Measurements from ENCODE around the gene IMP4.
"Not testable (repeated sequence)": the region's sequence is repeated elsewhere in the genome, so short reads cannot be mapped to it uniquely, and the experiment has no call there.

Gene IMP4
- 39.1 to 53.5 (median 46.3) reads per million in 4 donors for total RNA-seq

DNA sequence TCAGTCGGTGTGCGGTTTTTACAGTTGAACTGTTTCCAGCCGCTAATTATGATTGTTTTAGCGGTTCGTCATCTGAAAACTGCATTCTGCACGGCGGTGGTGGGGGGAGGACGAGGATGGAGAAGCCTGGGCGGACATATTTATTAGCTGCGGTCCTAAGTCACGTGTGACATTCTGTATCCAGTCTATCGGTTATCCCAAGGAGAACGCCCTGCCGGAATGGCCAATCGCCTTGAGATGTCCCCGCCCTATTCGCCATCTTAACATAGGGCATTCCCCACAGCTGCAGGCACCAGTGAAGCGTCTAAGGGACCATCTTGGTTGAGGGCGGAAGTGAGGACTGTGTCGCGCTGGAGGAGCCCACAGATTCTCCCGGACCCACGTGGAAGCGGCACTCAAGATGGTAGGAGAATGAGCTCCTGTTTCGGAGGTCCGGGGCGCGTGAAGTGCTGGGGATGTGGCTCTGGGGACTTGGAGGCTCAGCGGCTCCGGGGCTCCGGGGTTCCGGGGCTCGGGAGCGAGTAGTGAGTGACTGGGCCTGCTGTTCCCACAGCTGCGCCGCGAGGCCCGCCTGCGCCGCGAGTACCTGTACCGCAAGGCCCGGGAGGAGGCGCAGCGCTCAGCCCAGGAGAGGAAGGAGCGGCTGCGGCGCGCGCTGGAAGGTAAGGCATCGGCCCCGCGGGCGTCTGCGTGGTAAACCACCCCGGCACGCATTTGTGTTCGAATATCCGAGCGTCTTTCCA is at the start of gene IMP4:
IMP4 (plus strand) TSS at position 365 of the 743 bp plus-strand sequence; CDS start at position 401, 36 bp downstream.
- peak; percentile 88 to 98 (median 95) for DNase-seq

DNA sequence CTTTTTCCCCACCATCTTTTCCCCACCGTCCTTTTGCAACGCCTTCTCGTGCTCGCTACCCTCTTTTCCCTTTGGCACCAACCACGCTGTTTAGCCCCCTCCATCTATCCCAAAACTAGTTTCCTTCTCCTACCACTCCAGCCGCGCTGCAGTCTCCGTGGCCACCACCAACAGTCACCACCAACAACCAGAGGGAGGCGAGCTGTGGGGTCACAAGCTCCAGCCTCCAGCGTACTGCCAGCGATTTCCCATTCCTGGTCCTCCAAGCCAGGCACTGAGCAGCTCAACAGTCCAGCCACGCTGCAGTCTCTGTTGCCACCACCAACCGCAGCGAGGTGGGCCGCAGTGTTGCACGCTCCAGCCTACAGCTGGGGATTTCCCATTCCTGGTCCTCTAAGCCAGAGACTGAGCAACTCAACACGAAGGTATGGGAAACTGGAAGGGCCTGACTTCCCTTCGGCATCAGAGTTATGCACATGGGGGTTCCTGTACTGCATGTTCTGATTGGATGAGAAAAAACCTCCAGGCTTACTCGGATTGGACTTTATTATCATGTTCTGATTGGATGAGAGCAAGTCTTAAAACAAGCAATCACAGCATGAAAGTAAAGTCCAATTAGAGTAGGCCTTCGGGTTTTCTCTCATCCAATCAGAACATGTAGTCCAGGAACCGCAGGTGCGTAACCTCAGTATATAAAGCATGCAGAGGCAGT is 42.3 kb upstream of the IMP4 start:
- no peak for DNase-seq

DNA sequence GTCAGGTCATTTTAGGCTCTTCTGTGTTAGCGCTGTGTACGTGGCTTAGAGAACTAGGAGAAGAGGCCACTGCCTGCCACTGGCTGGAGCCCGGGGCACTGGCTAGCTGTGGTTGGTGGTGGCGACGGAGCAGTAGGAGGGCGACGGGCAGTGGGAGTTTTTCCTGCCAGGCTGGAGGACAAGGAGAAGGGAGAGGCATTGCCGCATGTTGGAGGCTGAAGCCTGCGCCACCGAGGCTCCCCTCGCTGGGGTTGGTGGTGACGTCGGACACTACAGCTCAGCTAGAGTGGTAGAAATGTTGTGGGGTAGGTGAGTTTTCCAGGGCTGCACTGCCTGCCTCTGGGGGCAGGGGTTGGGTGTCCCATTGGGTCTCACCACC is 41.7 kb upstream of the IMP4 start:
- DNase-seq: no peak

GRCh38 chr2:130302164-130302886 is 40.4 kb upstream of the IMP4 start:
- DNase-seq: no peak

- no peak for DNase-seq
Observed at GRCh38 chr2:130303169-130303568, 39.5 kb upstream of the IMP4 start.

DNA sequence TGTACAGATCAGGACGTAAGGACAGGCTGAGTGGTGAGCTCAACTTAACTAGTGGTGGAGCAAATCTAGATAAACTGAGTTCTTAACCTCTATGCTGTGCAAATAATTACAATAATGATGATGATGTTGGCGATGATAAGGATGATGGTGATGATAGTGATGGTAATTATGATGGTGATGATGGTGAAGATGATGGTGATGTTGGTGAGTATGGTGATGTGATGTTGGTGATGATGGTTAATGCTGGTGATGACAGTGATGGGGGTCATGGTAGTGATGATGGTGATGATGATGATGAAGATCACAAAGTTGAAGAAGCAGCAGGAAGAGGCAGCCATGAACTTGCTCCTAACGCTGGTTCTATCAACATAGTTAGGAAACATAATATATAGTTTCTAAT is 38.0 kb upstream of the IMP4 start:
- no peak for DNase-seq

- no peak for DNase-seq
Observed at GRCh38 chr2:130307850-130308249, 34.8 kb upstream of the IMP4 start.

GRCh38 chr2:130310881-130311280 is 31.8 kb upstream of the IMP4 start:
- no peak for DNase-seq

- DNase-seq: no peak
Observed at GRCh38 chr2:130313812-130314334, 28.8 kb upstream of the IMP4 start.

DNA sequence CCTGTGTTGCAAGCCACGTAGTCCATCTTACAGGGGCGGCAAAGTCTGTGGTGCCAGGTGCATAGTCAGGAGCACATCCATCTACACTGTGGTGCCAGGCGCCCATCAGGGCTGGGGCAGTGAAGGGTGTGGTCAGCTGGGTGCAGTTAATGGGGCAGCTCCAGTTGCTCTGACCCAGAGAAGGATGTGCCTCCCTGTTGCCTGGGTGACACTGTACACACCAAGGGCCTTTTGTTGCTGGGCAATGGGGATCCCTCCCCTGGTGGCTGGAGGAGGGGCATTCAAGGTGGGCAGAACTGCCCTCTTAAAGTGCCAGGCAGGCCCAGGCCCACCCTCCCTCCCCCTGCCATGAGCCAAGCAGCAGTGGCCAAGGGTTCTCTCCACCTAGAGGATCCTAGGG is 28.3 kb upstream of the IMP4 start:
- DNase-seq: no peak

DNA sequence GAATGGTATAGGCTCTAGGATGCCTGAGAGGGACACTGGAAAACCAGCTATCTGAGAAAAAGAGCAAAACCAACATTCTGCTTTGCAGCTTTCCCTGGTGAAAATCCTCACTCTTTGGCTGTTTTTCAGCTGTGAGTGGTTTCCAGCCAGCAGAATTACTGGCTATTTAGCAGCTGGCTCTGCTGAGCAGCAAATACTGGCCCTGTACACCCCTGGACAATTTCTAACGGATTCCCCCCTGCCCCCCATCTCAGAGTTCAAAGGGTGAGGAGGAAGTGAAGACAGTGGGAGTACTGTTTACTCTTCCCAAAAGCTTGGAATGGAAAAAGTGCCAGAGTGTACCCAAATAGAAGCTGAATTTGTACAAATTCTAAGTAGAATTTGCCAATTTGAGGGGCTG is 26.1 kb upstream of the IMP4 start:
- no peak for DNase-seq

DNA sequence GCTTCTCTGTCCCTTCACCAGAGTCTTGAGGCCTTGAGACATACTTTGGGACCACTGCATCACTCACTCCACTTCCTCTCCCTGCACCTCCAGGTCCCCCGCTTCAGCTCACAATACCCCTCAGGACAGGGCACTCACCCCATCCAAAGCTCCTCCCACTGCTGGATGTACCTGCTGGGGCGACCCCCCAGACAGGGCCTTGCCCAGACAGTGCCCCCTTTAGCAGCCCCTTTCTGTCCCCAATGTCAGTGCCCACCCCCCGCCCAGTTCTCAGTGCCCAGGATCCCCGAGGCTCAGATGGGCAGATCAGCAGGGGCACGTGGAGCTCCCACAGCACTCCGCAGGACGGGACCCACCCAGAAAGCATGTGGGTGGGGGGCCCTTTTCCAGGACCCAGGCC is 23.8 kb upstream of the IMP4 start:
- DNase-seq: no peak

GRCh38 chr2:130319536-130319935 is 23.2 kb upstream of the IMP4 start:
- no peak for DNase-seq

GRCh38 chr2:130327703-130328527 is 14.8 kb upstream of the IMP4 start:
- no peak for DNase-seq

DNA sequence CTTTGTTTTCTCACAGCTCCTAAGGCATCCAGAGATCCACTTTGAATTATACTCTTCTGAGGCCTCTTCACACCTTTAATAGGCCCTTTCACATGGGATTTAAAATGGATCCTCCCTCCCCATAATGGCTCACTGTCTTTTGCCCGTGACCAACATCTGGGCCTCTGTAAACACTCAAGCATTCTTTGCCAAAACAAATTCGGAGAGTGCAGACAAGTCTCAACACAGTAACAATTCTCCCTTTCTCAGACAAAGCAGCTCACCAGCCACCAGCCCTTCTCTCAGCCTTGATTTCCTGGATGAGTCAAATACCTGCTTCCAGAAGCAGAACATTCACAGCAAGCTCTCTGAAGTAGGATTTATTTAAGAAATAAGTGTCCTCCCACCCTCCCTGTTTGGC is 14.0 kb upstream of the IMP4 start:
- no peak for DNase-seq

DNA sequence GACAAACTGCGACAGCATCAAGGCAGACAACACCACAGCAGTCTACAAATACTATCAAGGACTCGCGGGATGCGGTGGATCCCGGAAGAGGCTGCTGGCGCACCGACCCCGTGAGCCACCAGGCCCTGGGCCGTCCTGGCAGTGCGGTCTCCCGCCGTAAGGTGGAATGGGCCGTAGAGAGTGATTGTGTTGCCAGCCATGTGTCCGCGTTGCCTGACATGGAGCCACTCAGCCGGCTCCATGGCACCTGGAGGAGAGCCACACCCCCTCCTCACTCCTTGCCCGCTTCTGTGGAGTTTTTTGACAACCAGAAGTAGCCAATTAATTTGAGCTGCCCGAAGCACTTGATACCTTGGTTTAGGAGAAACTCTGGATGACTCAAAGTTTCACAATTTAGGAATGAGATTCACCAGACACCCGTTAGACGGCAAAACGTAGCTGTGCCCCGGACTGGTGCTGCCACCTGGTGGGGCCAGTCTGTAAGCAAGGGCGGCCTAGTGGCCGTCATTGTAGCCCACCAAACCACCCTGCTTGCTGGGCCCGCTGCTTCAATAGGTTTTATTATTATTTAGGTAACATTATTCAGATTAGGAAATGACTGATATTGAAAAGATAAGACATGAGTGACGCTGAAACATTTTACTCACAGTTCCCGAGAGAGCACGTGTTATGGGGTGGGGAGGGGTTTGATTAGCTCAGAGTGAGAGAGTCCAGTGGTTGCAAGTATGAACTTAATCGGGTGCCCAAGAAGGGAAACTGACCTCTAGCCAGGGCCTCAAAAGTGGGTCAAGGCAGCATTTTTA is 10.2 kb upstream of the IMP4 start:
- peak in 4 of 5 donors; percentile 38 to 59 (median 52) for DNase-seq

- DNase-seq: not testable (repeated sequence)
Observed at GRCh38 chr2:130333253-130333652, 9.4 kb upstream of the IMP4 start.

- DNase-seq: no peak
Observed at GRCh38 chr2:130334026-130334425, 8.7 kb upstream of the IMP4 start.

DNA sequence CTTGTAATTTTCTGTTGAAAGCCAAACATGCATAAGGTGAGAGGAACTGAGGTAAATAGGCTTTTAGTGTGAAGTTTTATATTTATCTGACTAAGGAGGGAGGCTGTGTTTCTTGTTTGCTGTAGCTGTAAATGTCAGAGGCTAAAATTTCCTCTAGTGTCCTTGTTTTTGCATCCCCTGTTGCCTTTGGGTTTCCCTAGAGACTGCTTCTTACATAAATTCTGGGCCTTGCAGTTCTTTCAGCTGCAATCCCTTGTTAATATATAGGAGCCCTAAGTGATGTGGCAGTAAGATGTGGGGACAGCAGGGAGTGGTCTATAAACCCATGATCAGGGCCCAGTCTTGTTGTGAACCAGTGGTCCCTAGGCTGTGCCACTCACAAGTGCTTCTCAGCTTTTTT is 7.5 kb upstream of the IMP4 start:
- DNase-seq: no peak

- no peak for DNase-seq
Observed at GRCh38 chr2:130336150-130336876, 6.4 kb upstream of the IMP4 start.

Measured in T-helper 1 cell (primary cell).